Fibroblast of lung (primary cell): ENCODE data around the gene BCAT1. TPM values are rescaled to one million over a fixed set of nuclear protein-coding genes. Genes with fewer than 3 reads are reported as not detected.
"Not testable (repeated sequence)": the region's sequence is repeated elsewhere in the genome, so short reads cannot be mapped to it uniquely, and the experiment has no call there.

Experiments
- DNase-seq, 2 donors: peaks; one replicate each; pipeline versions ENCODE4 v3.0.0 to v3.0.0-alpha.2; 2010; ENCODE audit warnings: low read depth in 2 of 2
- H2AFZ ChIP-seq: 2 replicates; pipeline ENCODE4 v1.5.1; 2012; ENCODE audit warnings: low read length, control low read depth, inconsistent platforms
- H3K27ac ChIP-seq: 2 replicates; pipeline ENCODE4 v1.5.1; 2011; ENCODE audit warnings: low read length, control low read depth; ENCODE audit not compliant: insufficient read depth
- H3K27me3 ChIP-seq: 2 replicates; pipeline ENCODE4 v1.5.1; 2011; ENCODE audit warnings: mild to moderate bottlenecking, low read length; ENCODE audit not compliant: control insufficient read depth, insufficient read depth
- H3K36me3 ChIP-seq: 2 replicates; pipeline ENCODE4 v1.5.1; 2011; ENCODE audit warnings: low read length; ENCODE audit not compliant: control insufficient read depth, insufficient read depth
- H3K4me1 ChIP-seq: 2 replicates; pipeline ENCODE4 v1.5.1; 2011; ENCODE audit warnings: low read length; ENCODE audit not compliant: control insufficient read depth, insufficient read depth; ENCODE audit errors: extremely low read depth
- H3K4me2 ChIP-seq: 2 replicates; pipeline ENCODE4 v1.5.1; 2011; ENCODE audit warnings: low read length, control low read depth; ENCODE audit not compliant: insufficient read depth; ENCODE audit errors: extremely low read depth
- H3K4me3 ChIP-seq, 4 experiments: fragments of 200-600 bp in 1 of 4; sonication (generic) in 1 of 4; replicated peaks in 1 of 4; 2 replicates each; pipeline ENCODE4 v1.5.1; 2011 to 2016; ENCODE audit warnings: low read length in 4 of 4, low read depth in 3 of 4, mild to moderate bottlenecking in 3 of 4, control low read depth in 2 of 4, inconsistent platforms in 1 of 4, mixed read lengths in 1 of 4; ENCODE audit not compliant: insufficient read depth in 1 of 4; ENCODE audit errors: control extremely low read depth in 1 of 4
- H3K79me2 ChIP-seq: 2 replicates; pipeline ENCODE4 v1.5.1; 2012; ENCODE audit warnings: mild to moderate bottlenecking, low read length, inconsistent platforms; ENCODE audit not compliant: control insufficient read depth, insufficient read depth
- H3K9ac ChIP-seq: 2 replicates; pipeline ENCODE4 v1.5.1; 2011; ENCODE audit warnings: mild to moderate bottlenecking, low read length, control low read depth; ENCODE audit not compliant: insufficient read depth
- H3K9me3 ChIP-seq: 2 replicates; pipeline ENCODE4 v1.5.1; 2012; ENCODE audit warnings: low read depth, low read length; ENCODE audit not compliant: control insufficient read depth, insufficient read depth
- H4K20me1 ChIP-seq: 2 replicates; pipeline ENCODE4 v1.5.1; 2011; ENCODE audit warnings: low read length; ENCODE audit not compliant: control insufficient read depth, insufficient read depth; ENCODE audit errors: extremely low read depth
- EZH2 ChIP-seq: IDR thresholded peaks from 2 replicates; pipeline ENCODE4 v1.5.1; 2012; ENCODE audit warnings: low read length, control low read depth, mild to moderate bottlenecking; ENCODE audit errors: missing control alignments
- polyA plus RNA-seq, 2 donors: library from polyadenylated mRNA; depleted of rRNA in 1 of 2; stranded (reverse) in 1 of 2; unstranded in 1 of 2; fragments of >200 nt; gene quantifications; 2 replicates each; pipeline ENCODE4 v1.2.1, GENCODE V29; 2011 to 2012; ENCODE audit warnings: missing spikeins in 1 of 2
- total RNA-seq: library from RNA; depleted of rRNA; stranded (reverse); fragments of >200 nt; gene quantifications from 2 replicates; pipeline ENCODE4 v1.2.1, GENCODE V29; 2014
- TF ChIP-seq, protein P1 (sequence below), 2 donors: IDR thresholded peaks in 1 of 2; conservative IDR thresholded peaks in 1 of 2; 1 replicate in 1 of 2; 2 replicates in 1 of 2; pipeline ENCODE4 v1.5.1; 2011 to 2012; ENCODE audit warnings: low read length in 2 of 2, control low read depth in 1 of 2, inconsistent platforms in 1 of 2, low read depth in 1 of 2, mild to moderate bottlenecking in 1 of 2

Gene BCAT1
- total and polyA plus RNA-seq, 2 donors (not counting 1 experiment from before 2014, with no cell fraction given): 27.8 to 162 TPM

GRCh38 chr12:24928131-24928530 lies 20.8 kb downstream of the BCAT1 start:
- Histone ChIP-seq H3K4me1 (no peaks in the 10 kb centered on the region), H3K9ac (no peak overlapping the region), H3K9me3 (no peaks in the 10 kb centered on the region), H4K20me1 (no peaks in the 10 kb centered on the region), H3K79me2 (peaks cover 2% of the 10 kb centered on the region), H3K27ac (no peak overlapping the region), H3K36me3 (no peaks in the 10 kb centered on the region), H3K27me3 (no peaks in the 10 kb centered on the region), H2AFZ (no peak overlapping the region), H3K4me2 (no peak overlapping the region), H3K4me3 (no peak overlapping the region)
- no peak for DNase-seq
- no peak for TF ChIP-seq EZH2
- TF ChIP-seq, protein P1, sequence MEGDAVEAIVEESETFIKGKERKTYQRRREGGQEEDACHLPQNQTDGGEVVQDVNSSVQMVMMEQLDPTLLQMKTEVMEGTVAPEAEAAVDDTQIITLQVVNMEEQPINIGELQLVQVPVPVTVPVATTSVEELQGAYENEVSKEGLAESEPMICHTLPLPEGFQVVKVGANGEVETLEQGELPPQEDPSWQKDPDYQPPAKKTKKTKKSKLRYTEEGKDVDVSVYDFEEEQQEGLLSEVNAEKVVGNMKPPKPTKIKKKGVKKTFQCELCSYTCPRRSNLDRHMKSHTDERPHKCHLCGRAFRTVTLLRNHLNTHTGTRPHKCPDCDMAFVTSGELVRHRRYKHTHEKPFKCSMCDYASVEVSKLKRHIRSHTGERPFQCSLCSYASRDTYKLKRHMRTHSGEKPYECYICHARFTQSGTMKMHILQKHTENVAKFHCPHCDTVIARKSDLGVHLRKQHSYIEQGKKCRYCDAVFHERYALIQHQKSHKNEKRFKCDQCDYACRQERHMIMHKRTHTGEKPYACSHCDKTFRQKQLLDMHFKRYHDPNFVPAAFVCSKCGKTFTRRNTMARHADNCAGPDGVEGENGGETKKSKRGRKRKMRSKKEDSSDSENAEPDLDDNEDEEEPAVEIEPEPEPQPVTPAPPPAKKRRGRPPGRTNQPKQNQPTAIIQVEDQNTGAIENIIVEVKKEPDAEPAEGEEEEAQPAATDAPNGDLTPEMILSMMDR (conservative IDR thresholded peaks at IDR 0.05 in 1 of 2, IDR thresholded peaks at IDR 0.05 in 1 of 2; ENCODE audit: low read depth in 1 of 2, low read length in 2 of 2): no peak

DNA sequence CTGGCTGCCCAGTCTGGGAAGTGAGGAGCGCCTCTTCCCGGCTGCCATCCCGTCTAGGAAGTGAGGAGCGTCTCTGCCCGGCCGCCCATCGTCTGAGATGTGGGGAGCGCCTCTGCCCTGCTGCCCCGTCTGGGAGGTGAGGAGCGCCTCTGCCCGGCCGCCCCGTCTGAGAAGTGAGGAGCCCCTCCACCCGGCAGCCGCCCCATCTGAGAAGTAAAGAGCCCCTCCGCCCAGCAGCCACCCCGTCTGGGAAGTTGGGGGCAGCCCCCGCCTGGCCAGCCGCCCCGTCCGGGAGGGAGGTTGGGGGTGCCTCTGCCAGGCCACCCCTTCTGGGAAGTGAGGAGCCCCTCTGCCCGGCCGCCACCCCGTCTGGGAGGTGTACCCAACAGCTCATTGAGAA lies 22.8 kb downstream of the BCAT1 start:
- H4K20me1 ChIP-seq, H3K36me3 ChIP-seq, H3K4me2 ChIP-seq, DNase-seq, H3K79me2 ChIP-seq, H3K27me3 ChIP-seq, H3K9ac ChIP-seq, H3K4me3 ChIP-seq, H3K4me1 ChIP-seq, H3K9me3 ChIP-seq, H2AFZ ChIP-seq, H3K27ac ChIP-seq: not testable (repeated sequence)

DNA sequence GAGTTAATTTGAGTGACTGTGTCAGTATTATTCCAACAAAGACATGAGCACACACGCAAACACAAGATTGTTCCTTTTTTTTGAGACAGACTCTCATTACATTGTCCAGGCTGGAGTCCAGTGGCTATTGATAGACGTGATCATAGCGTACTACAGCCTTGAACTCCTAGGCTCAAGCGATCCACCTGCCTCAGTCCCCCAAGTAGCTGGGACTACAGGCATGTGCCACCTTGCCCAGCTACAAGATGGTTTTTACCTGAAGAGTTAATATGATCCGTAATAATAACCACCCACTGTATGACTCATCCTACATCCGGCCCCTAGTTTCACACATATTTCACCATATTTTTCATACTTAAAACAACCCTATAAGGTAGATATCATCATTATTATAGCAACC lies 26.8 kb downstream of the BCAT1 start:
- H3K4me3 ChIP-seq: no peak overlapping the region
- H3K9ac ChIP-seq: no peak overlapping the region
- DNase-seq: no peak
- TF ChIP-seq, protein P1 (conservative IDR thresholded peaks at IDR 0.05 in 1 of 2, IDR thresholded peaks at IDR 0.05 in 1 of 2; ENCODE audit: low read depth in 1 of 2, low read length in 2 of 2): no peak
- TF ChIP-seq EZH2: no peak
- H3K27me3 ChIP-seq: no peaks in the 10 kb centered on the region
- H3K4me2 ChIP-seq: no peak overlapping the region
- no peaks in the 10 kb centered on the region for H4K20me1 ChIP-seq
- no peaks in the 10 kb centered on the region for H3K36me3 ChIP-seq
- no peaks in the 10 kb centered on the region for H3K4me1 ChIP-seq
- H3K79me2 ChIP-seq: peaks cover 6% of the 10 kb centered on the region
- no peak overlapping the region for H2AFZ ChIP-seq
- H3K27ac ChIP-seq: no peak overlapping the region
- no peaks in the 10 kb centered on the region for H3K9me3 ChIP-seq
